ENCODE data around the gene MAPK6.

Gene MAPK6

GRCh38 chr15:52031556-52031955, 12.5 kb downstream of the MAPK6 start:
- TF ChIP-seq REST (IDR thresholded peaks at IDR 0.05; ENCODE audit: insufficient read depth in 1 of 2, low read depth in 2 of 2, low read length in 2 of 2) (no peak), POLR2AphosphoS5 (IDR thresholded peaks at IDR 0.05; ENCODE audit: low read depth, low read length) (no peak), TAF1 (IDR thresholded peaks at IDR 0.05; ENCODE audit: borderline replicate concordance, insufficient read depth, low read length) (no peak), FOXP2 (optimal IDR thresholded peaks at IDR 0.05; ENCODE audit: borderline replicate concordance, extremely low read depth, extremely low read length, insufficient read depth) (no peak), SIN3A (IDR thresholded peaks at IDR 0.05; ENCODE audit: borderline replicate concordance, insufficient read depth, low read length) (no peak)

- TF ChIP-seq POLR2AphosphoS5 (IDR thresholded peaks at IDR 0.05; ENCODE audit: low read depth, low read length) = no peak
- no peak for TF ChIP-seq TAF1 (IDR thresholded peaks at IDR 0.05; ENCODE audit: borderline replicate concordance, insufficient read depth, low read length)
- no peak for TF ChIP-seq REST (IDR thresholded peaks at IDR 0.05; ENCODE audit: insufficient read depth in 1 of 2, low read depth in 2 of 2, low read length in 2 of 2)
- TF ChIP-seq SIN3A (IDR thresholded peaks at IDR 0.05; ENCODE audit: borderline replicate concordance, insufficient read depth, low read length) = no peak
- TF ChIP-seq FOXP2 (optimal IDR thresholded peaks at IDR 0.05; ENCODE audit: borderline replicate concordance, extremely low read depth, extremely low read length, insufficient read depth) = no peak
These were observed 19.0 kb downstream of the MAPK6 start for GRCh38 chr15:52037889-52038505.

- no peak for TF ChIP-seq FOXP2 (optimal IDR thresholded peaks at IDR 0.05; ENCODE audit: borderline replicate concordance, extremely low read depth, extremely low read length, insufficient read depth)
- no peak for TF ChIP-seq TAF1 (IDR thresholded peaks at IDR 0.05; ENCODE audit: borderline replicate concordance, insufficient read depth, low read length)
- TF ChIP-seq SIN3A (IDR thresholded peaks at IDR 0.05; ENCODE audit: borderline replicate concordance, insufficient read depth, low read length) = no peak
- TF ChIP-seq REST (IDR thresholded peaks at IDR 0.05; ENCODE audit: insufficient read depth in 1 of 2, low read depth in 2 of 2, low read length in 2 of 2) = no peak
- no peak for TF ChIP-seq POLR2AphosphoS5 (IDR thresholded peaks at IDR 0.05; ENCODE audit: low read depth, low read length)
These were observed 21.1 kb downstream of the MAPK6 start for GRCh38 chr15:52039925-52040781.

GRCh38 chr15:52042051-52042851, 23.2 kb downstream of the MAPK6 start:
- no peak for TF ChIP-seq POLR2AphosphoS5 (IDR thresholded peaks at IDR 0.05; ENCODE audit: low read depth, low read length)
- no peak for TF ChIP-seq FOXP2 (optimal IDR thresholded peaks at IDR 0.05; ENCODE audit: borderline replicate concordance, extremely low read depth, extremely low read length, insufficient read depth)
- no peak for TF ChIP-seq REST (IDR thresholded peaks at IDR 0.05; ENCODE audit: insufficient read depth in 1 of 2, low read depth in 2 of 2, low read length in 2 of 2)
- TF ChIP-seq SIN3A (IDR thresholded peaks at IDR 0.05; ENCODE audit: borderline replicate concordance, insufficient read depth, low read length) = no peak
- no peak for TF ChIP-seq TAF1 (IDR thresholded peaks at IDR 0.05; ENCODE audit: borderline replicate concordance, insufficient read depth, low read length)

All from PFSK-1 (cell line).